Inferior parietal cortex (tissue), 1 donor: ENCODE data around the gene EGFL7.

ENCODE experiments used
- DNase-seq: peaks from one replicate; pipeline ENCODE4 v3.0.0-alpha.2; 2016; ENCODE audit errors: extremely low spot score

The EGFL7 gene

GRCh38 chr9:136644343-136644592, 18.4 kb upstream of the EGFL7 start:
- DNase-seq = no peak

GRCh38 chr9:136644593-136645351, 17.9 kb upstream of the EGFL7 start:
- DNase-seq = no peak

- no peak for DNase-seq
These were observed 17.3 kb upstream of the EGFL7 start for GRCh38 chr9:136645352-136645902.

- DNase-seq = no peak
These were observed 16.6 kb upstream of the EGFL7 start for GRCh38 chr9:136645903-136646754.

- no peak for DNase-seq
These were observed 15.6 kb upstream of the EGFL7 start for GRCh38 chr9:136646827-136647711.

- DNase-seq = no peak
These were observed 14.0 kb upstream of the EGFL7 start for GRCh38 chr9:136648751-136649150.

- no peak for DNase-seq
These were observed 12.7 kb upstream of the EGFL7 start for GRCh38 chr9:136650021-136650420.

GRCh38 chr9:136650648-136651047, 12.1 kb upstream of the EGFL7 start:
- DNase-seq = no peak

- DNase-seq = no peak
These were observed 10.9 kb upstream of the EGFL7 start for GRCh38 chr9:136651860-136652259.

GRCh38 chr9:136653323-136654079, 9.2 kb upstream of the EGFL7 start:
- no peak for DNase-seq

GRCh38 chr9:136654820-136655535, 7.7 kb upstream of the EGFL7 start:
- no peak for DNase-seq

GRCh38 chr9:136655536-136656182, 7.1 kb upstream of the EGFL7 start:
- no peak for DNase-seq

- DNase-seq = no peak
These were observed 6.5 kb upstream of the EGFL7 start for GRCh38 chr9:136656183-136656738.

GRCh38 chr9:136656795-136657611, 5.7 kb upstream of the EGFL7 start:
- DNase-seq = no peak

- no peak for DNase-seq
These were observed 4.5 kb upstream of the EGFL7 start for GRCh38 chr9:136657974-136658848.

- DNase-seq = no peak
These were observed 3.7 kb upstream of the EGFL7 start for GRCh38 chr9:136658849-136659535.
